NCI-H2029 treated with DMSO at 0.1 percent for 48 hours (cell line): ENCODE data around the gene XAGE2.

Experiments used
- DNase-seq: peaks from one replicate; lab custom pipeline; 2025; lab: John Stamatoyannopoulos, UW

The XAGE2 gene

GRCh38 chrX:52424656-52425055 lies 55.8 kb downstream of the XAGE2 start:
- no peak for DNase-seq
